GM21576 (cell line): ENCODE data around the gene ACTR5.
"Not testable (repeated sequence)": the region's sequence is repeated elsewhere in the genome, so short reads cannot be mapped to it uniquely, and the experiment has no call there.

Experiments
- ATAC-seq: cut with Tn5 transposase; IDR thresholded peaks from one replicate; pipeline ENCODE4 v1.9.1; 2021; ENCODE audit warnings: mild to moderate bottlenecking, moderate library complexity; ENCODE audit not compliant: unreplicated experiment

ACTR5 gene

GRCh38 chr20:38764567-38765318, 16.5 kb downstream of the ACTR5 start:
- no peak for ATAC-seq

- no peak for ATAC-seq
Observed at GRCh38 chr20:38766071-38766470, 17.8 kb downstream of the ACTR5 start.

- ATAC-seq = no peak
Observed at GRCh38 chr20:38769376-38770295, 21.4 kb downstream of the ACTR5 start.

GRCh38 chr20:38770546-38770945, 22.3 kb downstream of the ACTR5 start:
- no peak for ATAC-seq

GRCh38 chr20:38770970-38771369, 22.7 kb downstream of the ACTR5 start:
- ATAC-seq = no peak

GRCh38 chr20:38771621-38772020, 23.4 kb downstream of the ACTR5 start:
- ATAC-seq = no peak

- ATAC-seq = no peak
Observed at GRCh38 chr20:38774167-38774566, 25.9 kb downstream of the ACTR5 start.

GRCh38 chr20:38776363-38776762, 28.1 kb downstream of the ACTR5 start:
- no peak for ATAC-seq

GRCh38 chr20:38779247-38780097, 31.2 kb downstream of the ACTR5 start:
- ATAC-seq = no peak

- no peak for ATAC-seq
Observed at GRCh38 chr20:38782275-38782674, 34.0 kb downstream of the ACTR5 start.

GRCh38 chr20:38787870-38788269, 39.6 kb downstream of the ACTR5 start:
- no peak for ATAC-seq

- ATAC-seq = no peak
Observed at GRCh38 chr20:38789503-38790199, 41.4 kb downstream of the ACTR5 start.

GRCh38 chr20:38790200-38791053, 42.2 kb downstream of the ACTR5 start:
- ATAC-seq = no peak

- ATAC-seq = no peak
Observed at GRCh38 chr20:38791291-38791690, 43.0 kb downstream of the ACTR5 start.

GRCh38 chr20:38791940-38792339, 43.7 kb downstream of the ACTR5 start:
- no peak for ATAC-seq

GRCh38 chr20:38794057-38794456, 45.8 kb downstream of the ACTR5 start:
- not testable (repeated sequence) for ATAC-seq

- no peak for ATAC-seq
Observed at GRCh38 chr20:38798266-38798665, 50.0 kb downstream of the ACTR5 start.

- no peak for ATAC-seq
Observed at GRCh38 chr20:38799203-38799602, 50.9 kb downstream of the ACTR5 start.

GRCh38 chr20:38800882-38801281, 52.6 kb downstream of the ACTR5 start:
- no peak for ATAC-seq

GRCh38 chr20:38804221-38804620, 56.0 kb downstream of the ACTR5 start:
- no peak for ATAC-seq
